Renal cortex interstitium (tissue), 3 donors: Measurements from ENCODE around the gene LILRA5. TPM values are rescaled to one million over a fixed set of nuclear protein-coding genes. Genes with fewer than 3 reads are reported as not detected.

Experiments
- polyA plus RNA-seq, 3 donors: library from polyadenylated mRNA; unstranded; fragments of 120-200 nt; gene quantifications; one replicate each; pipeline ENCODE4 v1.2.1, GENCODE V29; 2013; ENCODE audit not compliant: insufficient read length in 3 of 3

Gene LILRA5
- polyA plus RNA-seq, 3 donors = 0.42 to 1.7 (median 0.70) TPM

Other genes starting within 250 kb of the LILRA5 start
- under 1 TPM in 1 of 3 donors, not detected in 2; 0.27 TPM for gene VSTM1, start 249.3 kb downstream of the LILRA5 start, polyA plus RNA-seq
- under 1 TPM in 2 of 3 donors, not detected in 1; 0.17 to 0.20 TPM for gene TARM1, start 231.8 kb downstream of the LILRA5 start, polyA plus RNA-seq
- under 1 TPM; 0.11 to 0.42 (median 0.27) TPM for gene OSCAR, start 212.4 kb downstream of the LILRA5 start, polyA plus RNA-seq
- 100 to 1,000 TPM in 2 of 3 donors, 10 to 100 TPM in 1; 84.6 to 151 (median 147) TPM for gene NDUFA3, start 210.3 kb downstream of the LILRA5 start, polyA plus RNA-seq
- gene TFPT, start 197.5 kb downstream of the LILRA5 start, polyA plus RNA-seq = 10 to 100 TPM; 12.0 to 19.3 (median 18.8) TPM
- 10 to 100 TPM; 68.0 to 82.8 (median 73.0) TPM for gene PRPF31, start 197.4 kb downstream of the LILRA5 start, polyA plus RNA-seq
- gene CNOT3, start 175.4 kb downstream of the LILRA5 start, polyA plus RNA-seq = 10 to 100 TPM; 66.6 to 75.4 (median 75.4) TPM
- 10 to 100 TPM in 1 of 3 donors, 1 to 10 TPM in 2; 7.5 to 10.5 (median 9.8) TPM for gene LENG1, start 153.4 kb downstream of the LILRA5 start, polyA plus RNA-seq
- gene TMC4, start 140.0 kb downstream of the LILRA5 start, polyA plus RNA-seq = 10 to 100 TPM; 20.1 to 50.0 (median 29.2) TPM
- 10 to 100 TPM; 56.8 to 85.9 (median 80.3) TPM for gene MBOAT7, start 123.6 kb downstream of the LILRA5 start, polyA plus RNA-seq
- 10 to 100 TPM; 46.2 to 63.2 (median 60.2) TPM for gene TSEN34, start 121.9 kb downstream of the LILRA5 start, polyA plus RNA-seq
- gene RPS9, start 112.3 kb downstream of the LILRA5 start, polyA plus RNA-seq = 1,000 to 10,000 TPM; 1,235 to 1,695 (median 1,501) TPM
- 1 to 10 TPM; 1.0 to 3.8 (median 1.5) TPM for gene LILRB3, start 90.2 kb downstream of the LILRA5 start, polyA plus RNA-seq
- gene LILRA6, start 70.4 kb downstream of the LILRA5 start, polyA plus RNA-seq = under 1 TPM; 0.44 to 0.85 (median 0.47) TPM
- gene LILRB5, start 55.9 kb downstream of the LILRA5 start, polyA plus RNA-seq = 1 to 10 TPM; 1.4 to 3.7 (median 2.3) TPM
- 1 to 10 TPM in 2 of 3 donors, under 1 TPM in 1; 0.84 to 2.8 (median 1.7) TPM for gene LILRB2, start 32.1 kb downstream of the LILRA5 start, polyA plus RNA-seq
- gene LILRA4, start 26.0 kb upstream of the LILRA5 start, polyA plus RNA-seq = under 1 TPM in 1 of 3 donors, not detected in 2; 0.11 TPM
- gene LAIR1, start 51.8 kb upstream of the LILRA5 start, polyA plus RNA-seq = 1 to 10 TPM; 3.3 to 5.9 (median 5.3) TPM
- gene TTYH1, start 102.3 kb upstream of the LILRA5 start, polyA plus RNA-seq = 10 to 100 TPM in 1 of 3 donors, 1 to 10 TPM in 2; 7.7 to 13.5 (median 8.0) TPM
- 100 to 1,000 TPM; 119 to 275 (median 153) TPM for gene LENG8, start 136.0 kb upstream of the LILRA5 start, polyA plus RNA-seq
- gene LENG9, start 150.6 kb upstream of the LILRA5 start, polyA plus RNA-seq = 1 to 10 TPM; 1.6 to 3.3 (median 1.8) TPM
- gene CDC42EP5, start 160.1 kb upstream of the LILRA5 start, polyA plus RNA-seq = 10 to 100 TPM; 18.7 to 44.1 (median 37.1) TPM
- not detected for gene LAIR2, start 189.7 kb upstream of the LILRA5 start, polyA plus RNA-seq